ENCODE data around the gene CDCP2.

CDCP2 gene

DNA sequence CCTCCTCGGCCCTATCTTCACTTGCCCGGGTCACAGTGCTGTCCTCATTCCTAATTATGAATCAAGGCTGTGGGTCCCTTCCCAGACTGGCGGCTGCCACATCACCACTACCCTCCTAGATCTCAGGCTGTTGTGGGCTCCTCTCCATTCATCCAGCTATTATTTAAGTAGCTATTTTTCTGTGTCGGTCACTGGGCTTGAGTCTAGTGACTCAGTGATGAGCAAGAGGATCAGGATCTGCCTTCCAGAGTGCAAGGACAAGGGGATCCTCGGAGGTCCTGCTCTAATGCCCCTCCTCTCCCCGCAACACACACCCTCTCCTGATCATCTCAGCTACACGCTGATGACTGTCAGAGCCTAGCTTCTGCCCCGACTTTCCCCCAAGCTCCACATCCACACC is 34.1 kb downstream of the CDCP2 start:
- 79 to 85% methylated on average over 8 of the region's 8 CpGs for WGBS, 2 experiments
- Histone ChIP-seq H3K36me3 (ENCODE audit: control insufficient read depth, insufficient read depth, low read length) (no peaks in the 10 kb centered on the region), H3K4me3 (ENCODE audit: insufficient read depth, low read depth, low read length) (no peak overlapping the region), H3K9me3 (ENCODE audit: control insufficient read depth, low read length) (no peaks in the 10 kb centered on the region), H3K27ac (ENCODE audit: insufficient read depth, low read depth, low read length, poor library complexity, severe bottlenecking) (no peak overlapping the region), H3K27me3 (ENCODE audit: control insufficient read depth, insufficient read depth, low read length, poor library complexity, severe bottlenecking) (peaks cover 16% of the 10 kb centered on the region), H3K4me1 (ENCODE audit: control insufficient read depth, insufficient read depth, low read length) (peaks cover 5% of the 10 kb centered on the region)

GRCh38 chr1:54117815-54118563 is 34.8 kb downstream of the CDCP2 start:
- peaks cover 5% of the 10 kb centered on the region for H3K4me1 ChIP-seq (ENCODE audit: control insufficient read depth, insufficient read depth, low read length)
- no peaks in the 10 kb centered on the region for H3K36me3 ChIP-seq (ENCODE audit: control insufficient read depth, insufficient read depth, low read length)
- no peak overlapping the region for H3K4me3 ChIP-seq (ENCODE audit: insufficient read depth, low read depth, low read length)
- WGBS, 2 experiments, result 69 to 72% methylated on average over 11 of the region's 11 CpGs
- H3K27me3 ChIP-seq (ENCODE audit: control insufficient read depth, insufficient read depth, low read length, poor library complexity, severe bottlenecking), result peaks cover 13% of the 10 kb centered on the region
- H3K27ac ChIP-seq (ENCODE audit: insufficient read depth, low read depth, low read length, poor library complexity, severe bottlenecking), result no peak overlapping the region
- no peaks in the 10 kb centered on the region for H3K9me3 ChIP-seq (ENCODE audit: control insufficient read depth, low read length)

- H3K36me3 ChIP-seq (ENCODE audit: control insufficient read depth, insufficient read depth, low read length), result no peaks in the 10 kb centered on the region
- H3K4me1 ChIP-seq (ENCODE audit: control insufficient read depth, insufficient read depth, low read length), result peaks cover 5% of the 10 kb centered on the region
- no peak overlapping the region for H3K4me3 ChIP-seq (ENCODE audit: insufficient read depth, low read depth, low read length)
- 93% methylated on average over 3 of the region's 3 CpGs for WGBS, 2 experiments
- H3K27me3 ChIP-seq (ENCODE audit: control insufficient read depth, insufficient read depth, low read length, poor library complexity, severe bottlenecking), result no peaks in the 10 kb centered on the region
- no peak overlapping the region for H3K27ac ChIP-seq (ENCODE audit: insufficient read depth, low read depth, low read length, poor library complexity, severe bottlenecking)
- no peaks in the 10 kb centered on the region for H3K9me3 ChIP-seq (ENCODE audit: control insufficient read depth, low read length)
These were observed 37.3 kb downstream of the CDCP2 start for GRCh38 chr1:54115520-54115919.

DNA sequence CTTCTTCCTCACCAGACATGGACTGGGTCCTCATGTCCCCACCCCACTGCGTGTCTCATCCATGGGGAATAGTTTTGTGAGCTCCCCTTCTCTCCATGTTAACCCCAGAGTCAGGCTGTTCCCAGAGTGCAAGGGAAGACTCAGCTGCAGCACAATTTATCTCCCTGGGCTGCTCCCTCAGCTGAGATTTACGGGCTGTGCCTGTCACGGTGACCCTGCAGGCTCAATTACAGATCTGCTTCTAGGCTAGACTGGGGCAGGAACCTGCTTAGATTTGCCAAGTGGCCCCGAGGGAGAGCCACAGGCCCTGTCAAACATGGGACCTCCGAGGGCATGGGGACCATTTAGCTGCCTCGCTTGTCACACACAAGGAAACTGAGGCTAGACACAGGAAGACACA is 37.8 kb downstream of the CDCP2 start:
- Histone ChIP-seq H3K36me3 (ENCODE audit: control insufficient read depth, insufficient read depth, low read length) (no peaks in the 10 kb centered on the region), H3K4me3 (ENCODE audit: insufficient read depth, low read depth, low read length) (no peak overlapping the region), H3K27me3 (ENCODE audit: control insufficient read depth, insufficient read depth, low read length, poor library complexity, severe bottlenecking) (no peaks in the 10 kb centered on the region), H3K27ac (ENCODE audit: insufficient read depth, low read depth, low read length, poor library complexity, severe bottlenecking) (no peak overlapping the region), H3K4me1 (ENCODE audit: control insufficient read depth, insufficient read depth, low read length) (peaks cover 5% of the 10 kb centered on the region), H3K9me3 (ENCODE audit: control insufficient read depth, low read length) (no peaks in the 10 kb centered on the region)
- WGBS, 2 experiments, result 84 to 89% methylated on average over 6 of the region's 6 CpGs

DNA sequence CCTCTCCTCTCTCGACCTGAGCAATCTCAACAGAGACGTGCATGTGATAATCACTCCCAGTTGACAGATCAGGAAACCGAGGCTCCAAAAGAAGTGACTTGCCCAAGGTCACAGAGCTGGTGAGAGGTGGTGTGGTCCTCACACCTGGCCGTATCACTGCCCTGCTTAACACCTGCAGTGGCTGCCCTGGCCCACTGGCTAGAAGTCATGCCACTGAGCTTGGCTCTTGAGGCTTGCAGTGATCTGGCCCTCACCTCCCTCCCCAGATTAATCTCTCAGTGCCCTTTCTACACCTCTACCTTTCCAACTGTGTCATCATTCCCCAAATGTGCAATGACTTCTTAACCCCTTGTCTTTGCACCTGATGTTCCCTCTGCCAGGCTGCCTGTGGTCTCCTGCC is 38.8 kb downstream of the CDCP2 start:
- H3K36me3 ChIP-seq (ENCODE audit: control insufficient read depth, insufficient read depth, low read length), result no peaks in the 10 kb centered on the region
- H3K27ac ChIP-seq (ENCODE audit: insufficient read depth, low read depth, low read length, poor library complexity, severe bottlenecking), result no peak overlapping the region
- H3K27me3 ChIP-seq (ENCODE audit: control insufficient read depth, insufficient read depth, low read length, poor library complexity, severe bottlenecking), result no peaks in the 10 kb centered on the region
- peaks cover 5% of the 10 kb centered on the region for H3K4me1 ChIP-seq (ENCODE audit: control insufficient read depth, insufficient read depth, low read length)
- no peaks in the 10 kb centered on the region for H3K9me3 ChIP-seq (ENCODE audit: control insufficient read depth, low read length)
- WGBS, 2 experiments, result 84 to 87% methylated on average over 4 of the region's 4 CpGs
- H3K4me3 ChIP-seq (ENCODE audit: insufficient read depth, low read depth, low read length), result no peak overlapping the region

DNA sequence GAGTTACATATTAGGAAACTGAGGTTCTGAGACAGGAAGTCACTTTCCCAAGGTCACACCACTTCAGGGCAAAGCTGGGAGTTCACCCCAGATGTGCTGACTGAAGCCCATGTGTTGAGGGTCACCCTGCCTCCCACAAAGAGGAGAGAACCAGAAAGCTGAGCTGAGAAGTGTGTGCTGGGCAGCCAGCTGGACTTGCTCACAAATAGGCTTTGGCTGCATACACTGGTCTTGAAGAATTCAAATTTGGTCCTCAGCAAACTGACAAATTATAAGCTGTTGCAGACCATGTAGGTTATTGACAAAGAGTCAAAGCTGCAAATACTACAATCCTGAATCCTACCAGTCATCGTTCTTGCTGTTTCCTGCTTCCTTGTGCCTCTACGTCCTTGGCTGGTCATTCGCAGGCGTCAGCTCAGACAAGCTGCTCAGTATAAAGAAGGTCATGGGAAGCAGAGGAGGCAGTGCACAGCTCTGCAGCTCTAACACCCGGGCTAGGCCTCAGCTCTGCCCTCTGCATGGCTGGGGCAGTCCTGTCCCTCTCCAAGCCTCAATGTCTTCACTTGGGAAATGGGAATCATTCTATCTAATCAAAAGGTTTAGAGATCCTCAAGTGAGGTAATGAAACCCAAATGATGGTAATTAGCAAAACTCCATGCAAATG is 40.0 kb downstream of the CDCP2 start:
- H3K4me1 ChIP-seq (ENCODE audit: control insufficient read depth, insufficient read depth, low read length), result no peaks in the 10 kb centered on the region
- 87 to 89% methylated on average over 5 of the region's 5 CpGs for WGBS, 2 experiments
- no peaks in the 10 kb centered on the region for H3K27me3 ChIP-seq (ENCODE audit: control insufficient read depth, insufficient read depth, low read length, poor library complexity, severe bottlenecking)
- H3K36me3 ChIP-seq (ENCODE audit: control insufficient read depth, insufficient read depth, low read length), result no peaks in the 10 kb centered on the region
- no peaks in the 10 kb centered on the region for H3K9me3 ChIP-seq (ENCODE audit: control insufficient read depth, low read length)
- H3K4me3 ChIP-seq (ENCODE audit: insufficient read depth, low read depth, low read length), result no peak overlapping the region
- no peak overlapping the region for H3K27ac ChIP-seq (ENCODE audit: insufficient read depth, low read depth, low read length, poor library complexity, severe bottlenecking)

GRCh38 chr1:54112027-54112426 is 40.8 kb downstream of the CDCP2 start:
- 92 to 94% methylated on average over 6 to 7 of the region's 7 CpGs for WGBS, 2 experiments
- Histone ChIP-seq H3K9me3 (ENCODE audit: control insufficient read depth, low read length) (no peaks in the 10 kb centered on the region), H3K36me3 (ENCODE audit: control insufficient read depth, insufficient read depth, low read length) (no peaks in the 10 kb centered on the region), H3K27me3 (ENCODE audit: control insufficient read depth, insufficient read depth, low read length, poor library complexity, severe bottlenecking) (no peaks in the 10 kb centered on the region), H3K4me1 (ENCODE audit: control insufficient read depth, insufficient read depth, low read length) (no peaks in the 10 kb centered on the region), H3K4me3 (ENCODE audit: insufficient read depth, low read depth, low read length) (no peak overlapping the region), H3K27ac (ENCODE audit: insufficient read depth, low read depth, low read length, poor library complexity, severe bottlenecking) (no peak overlapping the region)

DNA sequence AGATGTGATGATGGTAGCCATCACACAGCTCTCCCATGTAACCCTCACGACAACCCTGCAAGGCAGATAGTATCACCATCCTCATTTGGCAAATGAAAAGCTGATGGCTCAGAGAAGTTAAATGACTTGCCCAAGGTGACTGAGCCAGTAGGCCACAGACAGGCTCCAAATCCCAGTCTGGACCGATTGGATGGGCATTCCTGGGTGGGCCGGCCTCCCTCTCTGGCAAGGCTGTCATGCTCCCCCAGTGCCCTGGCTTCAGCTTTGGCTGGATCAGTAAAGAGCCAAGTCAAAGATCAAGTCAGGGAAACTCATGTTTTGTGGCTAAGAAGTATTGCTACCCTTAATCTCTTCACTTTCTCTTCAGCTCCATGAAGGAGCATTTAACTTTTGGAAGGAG is 41.2 kb downstream of the CDCP2 start:
- WGBS, 2 experiments, result 88 to 95% methylated on average over 3 of the region's 3 CpGs
- Histone ChIP-seq H3K27ac (ENCODE audit: insufficient read depth, low read depth, low read length, poor library complexity, severe bottlenecking) (no peak overlapping the region), H3K36me3 (ENCODE audit: control insufficient read depth, insufficient read depth, low read length) (no peaks in the 10 kb centered on the region), H3K4me1 (ENCODE audit: control insufficient read depth, insufficient read depth, low read length) (no peaks in the 10 kb centered on the region), H3K4me3 (ENCODE audit: insufficient read depth, low read depth, low read length) (no peak overlapping the region), H3K27me3 (ENCODE audit: control insufficient read depth, insufficient read depth, low read length, poor library complexity, severe bottlenecking) (no peaks in the 10 kb centered on the region), H3K9me3 (ENCODE audit: control insufficient read depth, low read length) (no peaks in the 10 kb centered on the region)

DNA sequence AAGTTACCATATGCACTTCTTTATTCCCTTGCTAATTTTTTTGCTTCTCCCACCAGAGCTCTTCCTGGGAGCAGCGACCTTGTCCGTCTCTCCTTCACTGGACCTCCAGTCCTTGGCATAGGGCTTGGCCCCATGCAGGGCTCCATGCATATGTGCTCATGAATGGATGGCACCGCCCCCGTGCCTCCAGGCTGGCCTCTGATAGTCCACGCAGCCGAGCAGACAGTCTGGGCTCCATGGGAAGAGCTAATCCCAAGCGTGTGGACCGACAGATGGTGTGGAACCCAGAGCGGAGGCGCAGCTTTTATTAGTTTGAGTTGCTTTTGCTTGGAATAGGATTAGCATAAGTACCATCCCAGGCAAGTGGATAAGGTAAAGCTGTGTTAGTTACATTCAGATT is 41.8 kb downstream of the CDCP2 start:
- H3K9me3 ChIP-seq (ENCODE audit: control insufficient read depth, low read length), result no peaks in the 10 kb centered on the region
- H3K4me3 ChIP-seq (ENCODE audit: insufficient read depth, low read depth, low read length), result no peak overlapping the region
- no peaks in the 10 kb centered on the region for H3K27me3 ChIP-seq (ENCODE audit: control insufficient read depth, insufficient read depth, low read length, poor library complexity, severe bottlenecking)
- no peaks in the 10 kb centered on the region for H3K36me3 ChIP-seq (ENCODE audit: control insufficient read depth, insufficient read depth, low read length)
- 90 to 94% methylated on average over 10 of the region's 10 CpGs for WGBS, 2 experiments
- H3K27ac ChIP-seq (ENCODE audit: insufficient read depth, low read depth, low read length, poor library complexity, severe bottlenecking), result no peak overlapping the region
- no peaks in the 10 kb centered on the region for H3K4me1 ChIP-seq (ENCODE audit: control insufficient read depth, insufficient read depth, low read length)

DNA sequence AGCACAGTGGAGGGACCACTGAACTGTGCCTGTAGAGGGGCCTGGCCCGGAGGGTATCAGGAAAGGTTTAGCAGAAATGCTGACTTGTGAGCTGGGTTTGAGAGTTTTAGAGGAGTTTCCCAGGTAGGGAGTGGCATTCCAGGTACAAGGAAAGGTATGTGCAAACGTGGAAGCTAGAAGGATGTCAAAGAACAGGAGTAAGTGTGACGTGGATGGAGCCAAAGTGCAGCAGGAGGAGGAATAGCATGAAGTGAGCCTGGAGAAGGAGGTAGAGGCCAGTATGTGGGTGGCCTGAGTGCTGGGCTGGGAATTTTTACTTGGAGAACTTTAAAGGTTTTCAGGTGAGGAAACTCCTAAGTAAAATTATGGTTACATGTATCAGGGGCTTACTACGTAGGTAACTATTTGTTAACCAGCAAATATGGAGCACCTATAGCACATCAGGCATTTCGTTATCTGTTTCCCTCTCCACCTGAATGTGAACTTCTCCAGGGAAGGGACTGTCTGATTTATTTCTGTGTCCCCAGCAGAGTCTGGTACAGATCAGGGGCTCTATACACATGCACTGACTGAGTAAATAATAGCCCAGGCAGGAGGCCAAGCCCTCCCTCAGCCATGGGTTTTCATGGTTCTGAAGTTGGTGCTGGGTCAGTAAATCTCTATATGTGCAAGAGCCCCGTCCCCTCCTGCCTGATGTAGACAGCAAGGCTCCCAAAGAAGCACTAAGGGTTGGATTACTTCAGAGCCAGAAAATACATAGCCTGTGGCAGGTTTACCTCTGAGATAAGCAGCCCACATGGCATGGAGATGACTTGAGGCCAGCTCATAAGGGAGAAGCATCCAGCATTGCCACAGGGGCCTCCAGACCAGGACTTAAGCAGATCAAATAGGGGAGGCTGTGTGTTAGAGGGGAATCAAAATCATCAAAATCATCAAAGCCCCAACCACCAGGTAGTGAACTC is 43.4 kb downstream of the CDCP2 start:
- no peaks in the 10 kb centered on the region for H3K9me3 ChIP-seq (ENCODE audit: control insufficient read depth, low read length)
- 85 to 93% methylated on average over 6 of the region's 6 CpGs for WGBS, 2 experiments
- H3K27me3 ChIP-seq (ENCODE audit: control insufficient read depth, insufficient read depth, low read length, poor library complexity, severe bottlenecking), result no peaks in the 10 kb centered on the region
- no peak overlapping the region for H3K4me3 ChIP-seq (ENCODE audit: insufficient read depth, low read depth, low read length)
- H3K36me3 ChIP-seq (ENCODE audit: control insufficient read depth, insufficient read depth, low read length), result no peaks in the 10 kb centered on the region
- H3K27ac ChIP-seq (ENCODE audit: insufficient read depth, low read depth, low read length, poor library complexity, severe bottlenecking), result no peak overlapping the region
- H3K4me1 ChIP-seq (ENCODE audit: control insufficient read depth, insufficient read depth, low read length), result no peaks in the 10 kb centered on the region
